ENCODE data around the gene FCHO1.

FCHO1 gene

DNA sequence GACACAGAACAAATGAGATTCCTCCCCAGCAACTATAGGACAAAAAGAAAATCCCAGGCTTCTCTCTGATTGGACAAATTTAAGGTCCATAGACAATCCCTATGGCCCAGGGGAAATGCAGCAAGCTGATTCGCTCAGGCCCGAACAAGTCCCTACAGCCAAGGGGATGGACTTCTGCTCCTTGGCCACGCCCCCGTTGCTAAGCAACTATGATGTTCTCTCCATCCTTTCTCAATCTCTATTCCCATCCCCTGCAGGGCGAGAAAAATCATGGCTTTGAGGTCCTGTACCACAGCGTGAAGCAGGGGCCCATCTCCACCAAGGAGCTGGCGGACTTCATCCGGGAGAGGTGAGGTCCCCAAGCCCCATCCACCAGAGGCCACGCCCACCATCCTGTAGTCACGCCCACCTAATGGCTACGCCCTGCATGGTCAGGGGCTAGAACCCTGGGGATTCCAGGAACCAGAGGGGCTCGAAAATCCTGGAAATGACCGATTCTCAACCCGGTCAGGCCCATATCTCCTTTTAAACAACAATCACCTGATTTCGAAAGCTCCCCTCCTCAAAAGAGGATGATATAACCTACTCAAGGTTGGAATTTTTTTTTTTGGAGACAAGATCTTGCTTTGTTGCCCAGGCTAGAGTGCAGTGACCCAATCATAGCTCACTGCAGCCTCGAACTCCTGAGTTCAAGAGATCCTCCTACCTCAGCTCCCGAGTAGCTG is 11.4 kb downstream of the FCHO1 start:
- H3K4me3 ChIP-seq (ENCODE audit: low read length) = no peak overlapping the region
- TF ChIP-seq, protein P1, sequence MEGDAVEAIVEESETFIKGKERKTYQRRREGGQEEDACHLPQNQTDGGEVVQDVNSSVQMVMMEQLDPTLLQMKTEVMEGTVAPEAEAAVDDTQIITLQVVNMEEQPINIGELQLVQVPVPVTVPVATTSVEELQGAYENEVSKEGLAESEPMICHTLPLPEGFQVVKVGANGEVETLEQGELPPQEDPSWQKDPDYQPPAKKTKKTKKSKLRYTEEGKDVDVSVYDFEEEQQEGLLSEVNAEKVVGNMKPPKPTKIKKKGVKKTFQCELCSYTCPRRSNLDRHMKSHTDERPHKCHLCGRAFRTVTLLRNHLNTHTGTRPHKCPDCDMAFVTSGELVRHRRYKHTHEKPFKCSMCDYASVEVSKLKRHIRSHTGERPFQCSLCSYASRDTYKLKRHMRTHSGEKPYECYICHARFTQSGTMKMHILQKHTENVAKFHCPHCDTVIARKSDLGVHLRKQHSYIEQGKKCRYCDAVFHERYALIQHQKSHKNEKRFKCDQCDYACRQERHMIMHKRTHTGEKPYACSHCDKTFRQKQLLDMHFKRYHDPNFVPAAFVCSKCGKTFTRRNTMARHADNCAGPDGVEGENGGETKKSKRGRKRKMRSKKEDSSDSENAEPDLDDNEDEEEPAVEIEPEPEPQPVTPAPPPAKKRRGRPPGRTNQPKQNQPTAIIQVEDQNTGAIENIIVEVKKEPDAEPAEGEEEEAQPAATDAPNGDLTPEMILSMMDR (conservative IDR thresholded peaks at IDR 0.05; ENCODE audit: low read length) = no peak
- peak; percentile 35 for DNase-seq (ENCODE audit: low read depth)

DNA sequence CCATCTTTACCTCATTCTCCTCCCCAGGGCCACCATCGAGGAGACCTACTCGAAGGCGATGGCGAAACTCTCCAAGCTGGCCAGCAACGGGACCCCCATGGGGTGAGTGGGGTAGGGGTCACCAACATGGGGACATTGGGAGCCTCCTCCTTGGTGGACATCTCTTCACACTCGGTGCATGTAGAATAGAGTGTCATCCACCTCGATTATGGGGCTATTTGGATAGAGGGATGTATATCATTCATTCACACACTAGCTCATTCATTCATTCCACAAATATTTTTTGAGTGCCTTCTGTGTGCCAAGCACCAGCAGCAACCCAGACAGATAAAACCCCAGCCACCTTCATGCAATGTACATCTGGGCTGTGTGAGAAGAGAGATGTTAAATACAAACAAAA is 13.1 kb downstream of the FCHO1 start:
- no peak overlapping the region for H3K4me3 ChIP-seq (ENCODE audit: low read length)
- TF ChIP-seq, protein P1 (conservative IDR thresholded peaks at IDR 0.05; ENCODE audit: low read length) = no peak
- DNase-seq (ENCODE audit: low read depth) = no peak

DNA sequence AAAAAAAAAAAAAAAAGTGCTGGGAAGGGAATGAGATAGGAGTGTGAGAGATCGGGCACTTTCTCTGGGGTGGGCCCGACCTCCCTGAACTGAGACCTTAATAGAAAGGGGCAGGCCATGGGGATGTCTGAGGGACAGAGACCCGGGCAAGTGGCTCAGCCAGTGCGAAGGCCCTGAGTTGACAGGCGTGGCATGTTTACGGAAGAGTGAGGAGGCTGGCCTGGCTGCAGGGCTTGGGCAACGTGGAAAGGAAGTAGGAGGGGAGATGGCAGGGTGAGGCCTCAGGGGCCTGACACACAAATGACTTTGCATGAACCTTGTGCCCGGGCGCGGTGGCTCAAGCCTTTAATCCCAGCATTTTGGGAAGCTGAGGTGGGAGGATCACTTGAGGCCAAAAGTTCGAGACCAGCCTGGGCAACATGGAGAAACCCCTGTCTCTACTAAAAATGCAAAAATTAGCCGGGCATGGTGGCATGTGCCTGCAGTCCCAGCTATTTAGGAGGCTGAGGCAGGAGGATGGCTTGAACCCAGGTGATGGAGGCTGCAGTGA is 13.9 kb downstream of the FCHO1 start:
- no peak for DNase-seq (ENCODE audit: low read depth)
- no peak overlapping the region for H3K4me3 ChIP-seq (ENCODE audit: low read length)
- TF ChIP-seq, protein P1 (conservative IDR thresholded peaks at IDR 0.05; ENCODE audit: low read length) = no peak

DNA sequence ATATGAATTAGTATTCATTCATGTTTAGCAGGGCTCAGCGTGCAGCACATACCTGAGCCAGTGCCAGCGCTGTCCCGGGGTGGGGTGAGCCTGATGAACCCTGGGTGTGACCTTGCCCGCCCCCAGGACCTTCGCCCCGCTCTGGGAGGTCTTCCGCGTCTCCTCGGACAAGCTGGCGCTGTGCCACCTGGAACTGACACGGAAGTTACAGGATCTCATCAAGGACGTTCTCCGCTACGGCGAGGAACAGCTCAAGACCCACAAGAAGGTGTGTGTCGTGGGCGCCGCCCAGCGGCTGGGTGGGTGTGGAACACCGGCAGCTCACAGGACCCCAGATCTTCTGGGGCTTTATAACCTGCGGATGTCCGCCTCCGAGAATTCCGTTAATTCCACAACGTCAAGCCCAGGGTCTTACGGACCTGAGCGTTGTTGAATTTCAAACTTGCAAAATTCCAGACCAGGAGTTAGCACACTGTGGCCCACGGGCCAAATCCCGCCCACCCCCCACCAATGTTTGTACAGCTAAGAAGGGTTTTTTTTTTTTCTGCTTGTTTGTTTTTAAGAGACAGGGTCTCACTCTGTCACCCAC is 15.4 kb downstream of the FCHO1 start:
- peak overlapping the region; percentile 44 for H3K4me3 ChIP-seq (ENCODE audit: low read length)
- peak; percentile 77 for DNase-seq (ENCODE audit: low read depth)
- TF ChIP-seq, protein P1 (conservative IDR thresholded peaks at IDR 0.05; ENCODE audit: low read length) = peak; percentile 96

DNA sequence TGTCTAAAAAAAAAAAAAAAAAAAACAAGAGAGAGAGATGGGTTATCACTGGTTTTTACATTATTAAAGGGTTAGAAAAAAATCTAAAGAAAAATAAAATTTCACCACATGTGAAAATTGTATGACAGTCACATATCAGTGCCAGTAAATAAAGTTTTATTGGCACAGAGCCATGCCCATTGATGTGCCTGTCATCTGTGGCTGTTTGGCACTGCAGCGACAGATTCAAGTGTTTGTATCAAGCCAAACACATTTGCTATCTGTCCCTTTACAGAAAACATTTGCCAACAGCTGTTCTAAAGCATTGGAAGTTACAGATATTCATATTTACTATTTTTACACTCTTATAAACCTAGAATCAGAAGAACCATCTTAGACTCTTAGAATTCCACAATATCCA is 16.3 kb downstream of the FCHO1 start:
- no peak for DNase-seq (ENCODE audit: low read depth)
- TF ChIP-seq, protein P1 (conservative IDR thresholded peaks at IDR 0.05; ENCODE audit: low read length) = no peak
- no peak overlapping the region for H3K4me3 ChIP-seq (ENCODE audit: low read length)

DNA sequence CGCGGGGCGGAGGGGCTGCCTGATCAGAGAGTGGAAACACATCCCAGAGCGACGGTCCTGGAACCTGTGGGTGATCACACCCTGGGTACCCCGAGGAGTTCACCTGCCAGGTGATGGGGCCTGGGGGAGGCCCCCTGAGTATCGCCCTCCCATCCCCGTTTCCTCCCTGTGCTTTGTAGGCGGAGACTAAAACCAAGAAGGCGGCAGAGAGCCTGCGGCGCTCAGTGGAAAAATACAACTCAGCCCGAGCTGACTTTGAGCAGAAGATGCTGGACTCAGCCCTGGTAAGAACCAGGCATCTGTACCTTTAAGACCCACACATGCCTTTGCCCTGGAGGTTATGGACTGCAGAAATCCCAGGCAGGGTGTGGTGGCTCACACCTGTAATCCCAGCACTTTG is 19.3 kb downstream of the FCHO1 start:
- no peak for DNase-seq (ENCODE audit: low read depth)
- no peak overlapping the region for H3K4me3 ChIP-seq (ENCODE audit: low read length)
- TF ChIP-seq, protein P1 (conservative IDR thresholded peaks at IDR 0.05; ENCODE audit: low read length) = no peak

DNA sequence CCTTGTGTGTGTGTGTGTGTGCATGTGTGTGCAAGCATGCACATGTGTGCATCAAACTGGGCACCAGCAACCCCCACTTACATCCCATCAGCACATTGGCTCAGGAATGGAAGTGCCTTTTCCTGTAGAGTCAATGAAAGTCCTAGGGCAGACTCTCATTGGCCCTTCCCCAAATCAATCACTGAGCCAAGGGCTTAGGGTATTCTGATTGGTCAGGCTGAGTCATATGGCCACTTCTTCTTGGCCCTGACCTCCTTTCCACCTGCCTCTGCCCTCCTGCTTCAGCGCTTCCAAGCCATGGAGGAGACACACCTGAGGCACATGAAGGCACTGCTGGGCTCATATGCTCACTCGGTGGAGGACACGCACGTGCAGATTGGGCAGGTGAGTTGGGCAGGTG is 20.9 kb downstream of the FCHO1 start:
- TF ChIP-seq, protein P1 (conservative IDR thresholded peaks at IDR 0.05; ENCODE audit: low read length) = no peak
- peak; percentile 17 for DNase-seq (ENCODE audit: low read depth)
- H3K4me3 ChIP-seq (ENCODE audit: low read length) = no peak overlapping the region

All from AG10803 (cell line).